ENCODE measurements around the gene AP1S3. TPM values are rescaled to one million over a fixed set of nuclear protein-coding genes. Genes with fewer than 3 reads are reported as not detected.

AP1S3 gene
- total and polyA plus RNA-seq, 11 donors: 0.08 to 3.4 (median 0.51) TPM; not detected in 1

DNA sequence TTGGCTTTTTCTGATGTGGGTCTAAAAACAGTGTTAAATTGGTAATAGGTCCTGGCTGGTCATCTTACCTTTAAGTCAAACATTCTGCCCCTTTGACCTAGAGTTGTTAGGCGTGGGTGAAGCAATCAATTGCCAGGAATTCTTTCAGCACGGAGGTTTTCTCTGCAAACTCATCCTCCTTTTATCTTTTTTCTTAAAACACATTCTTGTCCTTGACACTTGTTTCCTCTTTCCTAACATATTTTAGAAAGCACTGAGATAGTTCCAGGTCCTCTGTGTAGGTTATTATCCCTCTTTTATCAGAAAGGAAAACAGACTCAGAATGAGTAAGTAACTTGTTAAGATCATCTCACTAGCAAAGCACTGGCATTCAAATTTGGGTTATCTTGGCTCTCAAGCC lies 18.6 kb upstream of the AP1S3 start:
- TF ChIP-seq POLR2A (IDR thresholded peaks at IDR 0.05): no peak
- TF ChIP-seq, protein P1, sequence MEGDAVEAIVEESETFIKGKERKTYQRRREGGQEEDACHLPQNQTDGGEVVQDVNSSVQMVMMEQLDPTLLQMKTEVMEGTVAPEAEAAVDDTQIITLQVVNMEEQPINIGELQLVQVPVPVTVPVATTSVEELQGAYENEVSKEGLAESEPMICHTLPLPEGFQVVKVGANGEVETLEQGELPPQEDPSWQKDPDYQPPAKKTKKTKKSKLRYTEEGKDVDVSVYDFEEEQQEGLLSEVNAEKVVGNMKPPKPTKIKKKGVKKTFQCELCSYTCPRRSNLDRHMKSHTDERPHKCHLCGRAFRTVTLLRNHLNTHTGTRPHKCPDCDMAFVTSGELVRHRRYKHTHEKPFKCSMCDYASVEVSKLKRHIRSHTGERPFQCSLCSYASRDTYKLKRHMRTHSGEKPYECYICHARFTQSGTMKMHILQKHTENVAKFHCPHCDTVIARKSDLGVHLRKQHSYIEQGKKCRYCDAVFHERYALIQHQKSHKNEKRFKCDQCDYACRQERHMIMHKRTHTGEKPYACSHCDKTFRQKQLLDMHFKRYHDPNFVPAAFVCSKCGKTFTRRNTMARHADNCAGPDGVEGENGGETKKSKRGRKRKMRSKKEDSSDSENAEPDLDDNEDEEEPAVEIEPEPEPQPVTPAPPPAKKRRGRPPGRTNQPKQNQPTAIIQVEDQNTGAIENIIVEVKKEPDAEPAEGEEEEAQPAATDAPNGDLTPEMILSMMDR (IDR thresholded peaks at IDR 0.05): no peak
- 65 to 75% (median 73%) methylated on average over 2 of the region's 2 CpGs for WGBS, 4 donors
- Histone ChIP-seq H3K4me1 (no peaks in the 10 kb centered on the region), H3K9me3 (no peaks in the 10 kb centered on the region), H3K27ac (no peak overlapping the region), H3K27me3 (no peaks in the 10 kb centered on the region), H3K36me3 (peaks cover 0 to 39% (median 0%) of the 10 kb centered on the region in 9 donors), H3K4me3 (no peak overlapping the region)
- intact Hi-C loops (cut with DNase I): no loop called here
- ATAC-seq (no peak), DNase-seq (no peak)

DNA sequence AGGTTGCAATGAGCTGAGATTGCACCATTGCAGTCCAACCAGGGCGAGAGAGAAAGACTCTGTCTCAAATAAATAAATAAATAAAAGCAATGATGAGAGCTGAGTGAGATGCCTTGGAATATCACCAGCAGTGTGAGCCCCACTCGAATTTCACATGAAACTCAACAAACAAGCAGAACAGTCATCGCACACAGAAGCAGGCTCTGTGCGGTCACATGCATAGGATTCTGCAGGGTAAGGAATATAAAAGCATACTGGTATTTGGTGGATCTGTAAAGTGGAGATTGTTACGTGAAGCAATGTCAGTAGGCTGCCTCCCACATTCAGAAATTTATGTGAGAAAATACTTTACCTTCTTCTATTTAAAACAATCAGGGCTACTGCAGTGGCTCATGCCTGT lies 18.0 kb upstream of the AP1S3 start:
- ATAC-seq (no peak), DNase-seq (no peak)
- 89 to 94% (median 92%) methylated on average over 5 of the region's 5 CpGs for WGBS, 4 donors
- H3K4me1 ChIP-seq: no peaks in the 10 kb centered on the region
- intact Hi-C loops (cut with DNase I): no loop called here
- H3K27ac ChIP-seq: no peak overlapping the region
- no peaks in the 10 kb centered on the region for H3K27me3 ChIP-seq
- peaks cover 0 to 39% (median 0%) of the 10 kb centered on the region in 9 donors for H3K36me3 ChIP-seq
- no peak overlapping the region for H3K4me3 ChIP-seq
- TF ChIP-seq, protein P1 (IDR thresholded peaks at IDR 0.05): no peak
- no peak for TF ChIP-seq POLR2A (IDR thresholded peaks at IDR 0.05)
- no peaks in the 10 kb centered on the region for H3K9me3 ChIP-seq

DNA sequence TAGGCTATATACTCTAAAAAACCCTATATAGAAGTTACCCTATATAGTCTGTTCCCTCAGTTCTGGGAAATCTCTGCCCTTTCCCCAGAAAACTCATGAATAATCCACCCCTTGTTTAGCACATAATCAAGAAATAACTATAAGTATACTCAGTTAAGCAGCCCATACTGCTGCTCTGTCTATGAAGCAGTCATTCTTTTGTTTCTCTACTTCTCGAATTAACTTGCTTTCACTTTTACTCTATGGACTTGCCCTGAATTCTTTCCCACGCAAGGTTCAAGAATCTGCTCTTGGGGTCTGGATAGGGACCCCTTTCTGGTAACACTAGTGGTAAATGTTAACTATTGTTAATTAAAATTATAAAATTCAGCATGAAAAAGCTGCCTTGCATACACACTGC lies 17.4 kb upstream of the AP1S3 start:
- H3K4me3 ChIP-seq: no peak overlapping the region
- WGBS, 4 donors: 89 to 96% (median 94%) methylated on average over 2 of the region's 2 CpGs
- H3K9me3 ChIP-seq: no peaks in the 10 kb centered on the region
- intact Hi-C loops (cut with DNase I): no loop called here
- TF ChIP-seq POLR2A (IDR thresholded peaks at IDR 0.05): no peak
- TF ChIP-seq, protein P1 (IDR thresholded peaks at IDR 0.05): no peak
- H3K4me1 ChIP-seq: no peaks in the 10 kb centered on the region
- H3K27me3 ChIP-seq: no peaks in the 10 kb centered on the region
- DNase-seq (no peak), ATAC-seq (no peak)
- H3K27ac ChIP-seq: no peak overlapping the region
- peaks cover 0 to 39% (median 0%) of the 10 kb centered on the region in 9 donors for H3K36me3 ChIP-seq

DNA sequence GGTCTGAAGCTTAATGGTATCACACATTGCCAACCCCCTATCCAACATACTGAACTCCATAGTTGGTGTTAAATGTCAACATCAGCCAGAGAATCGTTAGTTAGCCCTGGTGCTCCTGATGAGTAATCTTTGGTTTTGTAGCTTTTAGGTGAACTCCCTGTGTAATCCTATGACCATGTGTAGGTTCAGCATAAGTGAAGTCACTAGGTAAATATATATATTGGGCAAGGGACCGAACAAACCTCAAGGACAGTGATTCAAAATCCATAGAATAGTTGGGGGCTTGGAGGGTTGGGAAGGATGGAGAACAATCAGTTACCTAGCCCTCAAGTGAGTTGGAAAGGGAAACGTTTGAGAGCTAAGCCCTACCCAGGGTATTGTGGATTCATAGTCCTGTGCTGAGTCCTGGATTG lies 16.0 kb upstream of the AP1S3 start:
- no peaks in the 10 kb centered on the region for H3K4me1 ChIP-seq
- H3K27me3 ChIP-seq: no peaks in the 10 kb centered on the region
- H3K9me3 ChIP-seq: no peaks in the 10 kb centered on the region
- TF ChIP-seq, protein P1 (IDR thresholded peaks at IDR 0.05): no peak
- TF ChIP-seq POLR2A (IDR thresholded peaks at IDR 0.05): no peak
- 86 to 94% (median 88%) methylated on average over 3 of the region's 3 CpGs for WGBS, 4 donors
- H3K4me3 ChIP-seq: no peak overlapping the region
- ATAC-seq: no peak
- peaks cover 0 to 45% (median 0%) of the 10 kb centered on the region in 9 donors for H3K36me3 ChIP-seq
- no peak for DNase-seq
- no peak overlapping the region for H3K27ac ChIP-seq
- intact Hi-C loops (cut with DNase I): no loop called here

All from heart left ventricle (tissue), 16 donors.